ENCODE measurements around the gene SUCLG2.

The SUCLG2 gene

GRCh38 chr3:67376416-67376815 lies 278.0 kb downstream of the SUCLG2 start:
- no peak for FAIRE-seq
- DNase-seq (ENCODE audit: insufficient read length) = no peak
- TF ChIP-seq TAF1 (IDR thresholded peaks at IDR 0.05; ENCODE audit: borderline replicate concordance, low read depth, low read length) = no peak
- TF ChIP-seq POLR2AphosphoS5 (IDR thresholded peaks at IDR 0.05; ENCODE audit: low read depth, low read length) = no peak
- TF ChIP-seq POLR2A (IDR thresholded peaks at IDR 0.05; ENCODE audit: low read depth, low read length) = no peak

DNA sequence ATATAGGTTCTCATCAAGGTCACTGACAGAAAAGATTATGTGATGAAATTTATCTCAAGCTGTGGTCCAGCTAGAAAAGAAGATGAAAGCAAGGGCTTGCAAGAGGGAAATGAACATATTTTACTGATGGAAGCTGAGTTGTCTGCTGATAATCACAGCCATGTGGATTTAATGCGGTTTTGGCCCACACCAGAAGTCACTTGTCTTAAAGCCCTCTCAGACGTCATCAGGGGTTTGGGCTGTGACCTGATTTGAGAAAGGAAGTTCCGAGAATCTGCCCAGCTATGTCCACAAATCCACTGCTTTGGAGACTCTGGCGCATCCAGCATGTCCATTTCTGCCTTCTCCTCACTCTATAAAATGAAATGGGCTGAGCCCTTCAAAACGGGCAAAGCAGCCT lies 278.4 kb downstream of the SUCLG2 start:
- FAIRE-seq = no peak
- TF ChIP-seq TAF1 (IDR thresholded peaks at IDR 0.05; ENCODE audit: borderline replicate concordance, low read depth, low read length) (no peak), POLR2A (IDR thresholded peaks at IDR 0.05; ENCODE audit: low read depth, low read length) (no peak), POLR2AphosphoS5 (IDR thresholded peaks at IDR 0.05; ENCODE audit: low read depth, low read length) (no peak)
- DNase-seq (ENCODE audit: insufficient read length) = no peak

DNA sequence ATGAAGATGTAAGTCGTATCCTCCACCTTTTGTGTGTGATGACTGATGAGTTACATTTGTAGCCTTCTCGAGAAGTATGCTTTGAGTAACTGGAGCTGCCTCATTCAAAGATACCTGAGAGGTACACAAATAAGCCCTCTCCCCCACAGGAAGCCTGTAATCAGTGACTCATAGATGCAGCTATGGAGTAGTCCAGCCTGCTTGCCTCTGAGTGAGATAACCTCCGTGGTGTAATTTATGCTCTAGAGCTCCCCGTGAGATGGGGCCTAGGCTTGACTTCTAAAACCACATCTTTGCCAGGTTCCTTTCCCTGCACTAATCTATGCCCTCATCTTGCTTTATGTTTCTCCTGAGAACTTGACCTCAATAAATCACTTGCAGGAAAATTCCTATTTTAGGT lies 291.7 kb downstream of the SUCLG2 start:
- FAIRE-seq = no peak
- no peak for TF ChIP-seq POLR2AphosphoS5 (IDR thresholded peaks at IDR 0.05; ENCODE audit: low read depth, low read length)
- no peak for TF ChIP-seq TAF1 (IDR thresholded peaks at IDR 0.05; ENCODE audit: borderline replicate concordance, low read depth, low read length)
- no peak for TF ChIP-seq POLR2A (IDR thresholded peaks at IDR 0.05; ENCODE audit: low read depth, low read length)

GRCh38 chr3:67361770-67362169 lies 292.6 kb downstream of the SUCLG2 start:
- no peak for FAIRE-seq
- DNase-seq (ENCODE audit: insufficient read length) = no peak
- no peak for TF ChIP-seq POLR2A (IDR thresholded peaks at IDR 0.05; ENCODE audit: low read depth, low read length)
- no peak for TF ChIP-seq TAF1 (IDR thresholded peaks at IDR 0.05; ENCODE audit: borderline replicate concordance, low read depth, low read length)
- TF ChIP-seq POLR2AphosphoS5 (IDR thresholded peaks at IDR 0.05; ENCODE audit: low read depth, low read length) = no peak

More for the DNA sequence above, 291.7 kb downstream of the SUCLG2 start:
- no peak for DNase-seq (ENCODE audit: insufficient read length)

DNA sequence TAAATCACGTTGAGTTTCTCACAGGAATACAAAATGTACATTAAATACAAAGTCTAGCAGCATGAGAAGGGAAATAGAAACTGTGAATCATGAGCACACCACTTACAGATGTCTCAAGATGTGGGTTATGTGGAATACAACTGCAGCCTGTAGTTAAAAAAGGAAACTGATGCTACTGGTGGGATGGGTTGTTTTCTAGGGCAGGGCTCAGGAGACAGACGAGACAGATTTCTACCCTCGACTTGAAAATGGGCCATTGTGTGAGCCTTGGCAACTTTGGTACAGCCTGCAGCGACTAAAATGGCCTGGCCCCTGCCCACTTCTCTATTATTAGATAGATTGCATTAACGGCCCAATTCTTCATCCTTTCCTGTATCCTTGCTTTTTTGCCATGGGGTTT lies 293.1 kb downstream of the SUCLG2 start:
- FAIRE-seq = no peak
- DNase-seq (ENCODE audit: insufficient read length) = no peak
- TF ChIP-seq POLR2A (IDR thresholded peaks at IDR 0.05; ENCODE audit: low read depth, low read length) (no peak), TAF1 (IDR thresholded peaks at IDR 0.05; ENCODE audit: borderline replicate concordance, low read depth, low read length) (no peak), POLR2AphosphoS5 (IDR thresholded peaks at IDR 0.05; ENCODE audit: low read depth, low read length) (no peak)

DNA sequence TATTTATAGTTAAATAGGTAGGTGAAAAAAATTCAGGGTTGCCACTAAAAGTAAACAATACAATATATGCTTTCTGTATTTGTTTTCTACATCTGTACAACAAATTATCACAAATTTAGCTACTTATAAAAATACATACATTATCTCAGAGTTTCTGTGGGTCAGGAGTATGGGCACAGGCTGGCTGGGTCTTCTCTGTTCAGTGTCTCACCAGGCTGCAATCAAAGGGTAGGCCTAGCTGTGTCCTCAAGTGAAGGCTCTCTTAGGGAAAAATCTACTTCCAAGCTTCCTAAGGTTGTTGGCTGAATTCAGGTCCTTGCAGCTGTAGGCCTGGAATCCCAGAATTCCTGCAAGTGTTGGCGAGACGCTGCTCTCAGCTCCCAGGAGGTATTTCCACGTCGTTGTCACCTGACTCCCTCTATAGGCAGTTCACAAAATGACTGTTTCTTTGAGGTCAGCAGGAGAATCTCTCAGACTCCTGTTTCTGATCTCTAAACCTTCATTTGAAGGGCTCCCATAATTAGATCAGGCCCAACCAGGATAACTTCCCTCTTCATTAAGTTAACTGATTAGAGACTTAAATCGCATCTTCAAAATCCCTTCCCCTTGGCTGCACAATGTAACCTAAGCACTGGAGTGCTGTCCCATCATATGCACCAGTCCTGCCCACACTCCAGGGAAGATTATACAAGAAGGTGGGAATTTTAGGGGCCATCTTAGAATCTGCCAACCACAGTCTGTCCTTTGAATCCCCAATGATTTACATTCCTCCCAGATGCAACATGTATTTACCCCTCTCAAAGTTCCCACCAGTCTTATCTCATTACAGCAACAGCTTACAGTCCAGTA lies 296.6 kb downstream of the SUCLG2 start:
- FAIRE-seq (peak; percentile 77), DNase-seq (ENCODE audit: insufficient read length) (no peak)
- TF ChIP-seq POLR2A (IDR thresholded peaks at IDR 0.05; ENCODE audit: low read depth, low read length) = no peak
- no peak for TF ChIP-seq POLR2AphosphoS5 (IDR thresholded peaks at IDR 0.05; ENCODE audit: low read depth, low read length)
- TF ChIP-seq TAF1 (IDR thresholded peaks at IDR 0.05; ENCODE audit: borderline replicate concordance, low read depth, low read length) = no peak

- TF ChIP-seq POLR2A (IDR thresholded peaks at IDR 0.05; ENCODE audit: low read depth, low read length) = no peak
- TF ChIP-seq TAF1 (IDR thresholded peaks at IDR 0.05; ENCODE audit: borderline replicate concordance, low read depth, low read length) = no peak
- TF ChIP-seq POLR2AphosphoS5 (IDR thresholded peaks at IDR 0.05; ENCODE audit: low read depth, low read length) = no peak
- DNase-seq (ENCODE audit: insufficient read length) = no peak
- FAIRE-seq = peak; percentile 83
These were observed 304.7 kb downstream of the SUCLG2 start for GRCh38 chr3:67349551-67350174.

DNA sequence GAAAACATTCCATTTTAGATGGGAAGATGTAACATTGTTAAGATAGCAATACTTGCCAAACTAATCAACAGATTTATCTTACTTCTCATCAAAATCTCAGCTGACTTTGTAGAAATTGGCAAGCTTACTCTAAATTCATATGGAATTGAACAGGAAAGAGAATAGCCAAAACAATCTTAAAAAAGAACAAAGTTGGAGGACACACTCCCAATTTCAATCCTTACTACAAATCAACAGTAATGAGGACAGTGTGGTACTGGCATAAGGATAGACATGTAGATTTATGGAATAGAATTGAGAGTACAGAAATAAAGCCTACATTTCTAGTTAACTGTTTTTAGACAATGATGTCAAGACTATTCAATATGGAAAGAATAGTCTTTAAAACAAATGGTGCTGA lies 308.3 kb downstream of the SUCLG2 start:
- no peak for TF ChIP-seq POLR2AphosphoS5 (IDR thresholded peaks at IDR 0.05; ENCODE audit: low read depth, low read length)
- FAIRE-seq (no peak), DNase-seq (ENCODE audit: insufficient read length) (no peak)

DNA sequence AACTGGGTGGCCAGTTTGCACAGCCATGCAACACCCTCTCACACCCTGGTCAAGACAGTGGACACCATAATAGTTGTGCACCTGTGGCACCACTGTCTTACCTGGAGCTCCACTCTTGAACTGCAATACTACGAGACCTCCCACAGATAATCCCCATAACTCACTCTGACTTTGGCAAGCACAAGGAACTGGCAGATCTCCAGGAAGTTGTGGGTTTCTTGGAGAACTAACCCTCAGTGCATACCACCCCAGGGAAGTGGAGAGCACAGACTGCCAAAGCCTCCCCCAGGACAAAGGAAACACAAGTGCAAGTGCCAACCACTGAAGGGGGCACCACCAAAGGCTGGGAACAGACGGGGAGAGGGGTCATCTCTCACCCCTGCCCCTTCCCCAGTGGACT lies 318.6 kb downstream of the SUCLG2 start:
- no peak for FAIRE-seq
- no peak for TF ChIP-seq POLR2AphosphoS5 (IDR thresholded peaks at IDR 0.05; ENCODE audit: low read depth, low read length)
- no peak for TF ChIP-seq POLR2A (IDR thresholded peaks at IDR 0.05; ENCODE audit: low read depth, low read length)
- no peak for TF ChIP-seq TAF1 (IDR thresholded peaks at IDR 0.05; ENCODE audit: borderline replicate concordance, low read depth, low read length)
- no peak for DNase-seq (ENCODE audit: insufficient read length)

DNA sequence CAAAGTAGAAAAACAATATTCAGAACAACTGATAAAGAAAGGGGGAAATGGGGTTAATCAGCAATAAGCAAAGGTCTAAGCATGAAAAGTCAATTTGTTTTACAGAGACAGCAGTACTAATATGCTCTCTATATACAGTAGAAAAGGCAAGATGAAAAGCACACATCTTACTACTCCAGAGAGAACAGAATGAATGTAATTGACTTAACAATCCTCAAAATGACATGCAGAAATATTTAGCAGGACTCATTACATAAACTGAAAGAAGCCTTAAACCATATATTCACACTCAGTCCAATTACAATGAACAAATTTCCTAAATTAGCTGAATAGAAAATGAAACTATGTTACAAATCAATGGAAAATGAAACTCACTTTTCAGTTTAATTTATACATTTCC lies 319.8 kb downstream of the SUCLG2 start:
- DNase-seq (ENCODE audit: insufficient read length) = no peak
- no peak for FAIRE-seq
- TF ChIP-seq POLR2A (IDR thresholded peaks at IDR 0.05; ENCODE audit: low read depth, low read length) = no peak
- TF ChIP-seq TAF1 (IDR thresholded peaks at IDR 0.05; ENCODE audit: borderline replicate concordance, low read depth, low read length) = no peak
- no peak for TF ChIP-seq POLR2AphosphoS5 (IDR thresholded peaks at IDR 0.05; ENCODE audit: low read depth, low read length)

GRCh38 chr3:67329358-67329757 lies 325.1 kb downstream of the SUCLG2 start:
- no peak for TF ChIP-seq POLR2A (IDR thresholded peaks at IDR 0.05; ENCODE audit: low read depth, low read length)
- FAIRE-seq = no peak
- no peak for DNase-seq (ENCODE audit: insufficient read length)

DNA sequence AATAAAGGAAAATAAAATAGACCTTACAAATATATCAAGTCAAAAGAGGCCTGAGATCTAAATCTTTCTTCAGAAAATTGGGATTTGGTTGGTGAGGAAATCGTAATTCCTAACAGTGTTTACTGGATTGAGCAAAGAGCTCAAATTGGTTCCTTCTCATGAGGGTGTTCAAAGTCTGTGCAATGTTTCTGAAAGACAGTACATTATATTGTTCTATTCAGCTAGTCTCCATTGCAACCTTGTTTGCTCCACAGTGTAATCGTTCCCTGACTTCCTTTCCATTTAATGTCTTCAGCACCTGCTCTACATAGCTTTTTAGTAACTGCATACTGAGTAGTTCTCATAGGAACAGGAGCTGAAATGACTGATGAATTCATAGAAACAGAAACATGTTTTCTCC lies 326.8 kb downstream of the SUCLG2 start:
- no peak for TF ChIP-seq TAF1 (IDR thresholded peaks at IDR 0.05; ENCODE audit: borderline replicate concordance, low read depth, low read length)
- no peak for TF ChIP-seq POLR2AphosphoS5 (IDR thresholded peaks at IDR 0.05; ENCODE audit: low read depth, low read length)
- TF ChIP-seq POLR2A (IDR thresholded peaks at IDR 0.05; ENCODE audit: low read depth, low read length) = no peak
- no peak for DNase-seq (ENCODE audit: insufficient read length)
- FAIRE-seq = no peak

Measured in GM12892 (cell line).